ES-I3 (cell line): ENCODE measurements around the gene MTX1.
"Not testable (repeated sequence)": the region's sequence is repeated elsewhere in the genome, so short reads cannot be mapped to it uniquely, and the experiment has no call there.

Source experiments
- H3K36me3 ChIP-seq: 2 replicates; pipeline ENCODE4 v1.6.1; 2013; ENCODE audit warnings: mild to moderate bottlenecking, low read length, control low read depth, moderate library complexity; ENCODE audit not compliant: insufficient read depth
- H3K4me1 ChIP-seq: 2 replicates; pipeline ENCODE4 v1.6.1; 2013; ENCODE audit warnings: mild to moderate bottlenecking, control low read depth, low read length; ENCODE audit not compliant: insufficient read depth
- H3K9ac ChIP-seq: 2 replicates; pipeline ENCODE4 v1.6.1; 2013; ENCODE audit warnings: low read depth, mild to moderate bottlenecking, low read length, moderate library complexity
- H3K9me3 ChIP-seq: 2 replicates; pipeline ENCODE4 v1.6.1; 2013; ENCODE audit warnings: mild to moderate bottlenecking, low read length, moderate library complexity; ENCODE audit not compliant: control insufficient read depth, insufficient read depth

Gene MTX1

DNA sequence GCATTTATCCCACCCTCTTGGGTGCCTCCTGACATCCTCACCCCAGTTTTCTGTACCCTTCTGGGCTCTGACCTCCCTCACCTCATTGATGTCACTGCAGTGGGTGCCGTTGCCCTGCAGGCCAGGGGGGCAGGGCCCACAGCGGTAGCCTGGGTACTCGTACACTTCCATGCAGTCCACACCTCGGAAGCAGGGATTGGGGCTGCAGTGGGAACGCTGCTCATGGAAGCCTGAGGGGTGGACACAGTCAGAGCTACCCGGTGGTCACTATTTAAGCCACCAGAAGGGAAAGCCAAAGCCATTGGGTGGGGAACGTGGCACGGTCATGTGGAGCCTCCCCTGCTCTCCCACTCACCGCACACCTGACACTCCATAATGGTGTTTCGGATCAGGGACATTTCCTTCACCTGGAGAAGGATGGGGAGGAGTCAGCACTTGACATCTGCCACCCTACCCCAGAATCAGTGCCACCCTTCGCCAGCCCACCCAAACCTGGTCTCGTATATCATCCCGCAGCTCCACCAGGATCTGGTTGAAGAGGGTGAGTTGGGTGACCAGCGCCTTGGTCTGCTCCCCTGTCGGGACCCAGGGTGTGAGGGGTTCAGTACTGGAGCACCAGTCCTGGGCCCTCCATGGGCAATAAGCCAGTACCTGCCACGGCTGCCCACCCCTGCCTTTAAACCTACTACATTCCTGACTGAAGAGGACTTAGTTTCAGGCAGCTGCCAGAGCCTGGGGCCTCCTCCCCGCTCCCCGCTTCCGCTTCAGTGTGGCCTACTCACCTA, 5.6 kb upstream of the MTX1 start:
- Histone ChIP-seq H3K9me3 (no peaks in the 10 kb centered on the region), H3K4me1 (no peaks in the 10 kb centered on the region), H3K36me3 (peaks cover 20% of the 10 kb centered on the region), H3K9ac (no peak overlapping the region)

DNA sequence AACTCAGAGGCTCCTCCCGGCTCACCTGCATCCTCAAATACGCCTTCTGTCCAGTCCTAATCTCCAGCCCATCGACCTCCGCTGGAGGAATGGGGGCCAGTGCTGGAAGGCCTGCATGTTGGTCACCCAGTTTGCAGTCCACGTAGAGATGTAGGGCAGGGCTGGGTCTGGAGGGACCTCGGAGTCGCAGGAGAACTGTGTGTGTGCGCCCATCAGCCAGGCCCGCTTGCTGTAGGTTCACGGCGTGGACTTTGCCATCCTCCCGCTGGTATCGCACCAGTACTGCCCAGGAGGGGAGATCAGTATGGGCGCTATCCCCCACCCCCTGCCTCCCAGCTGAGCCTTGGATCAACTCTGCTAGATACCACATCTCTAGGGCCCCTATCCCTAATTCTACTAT, 3.5 kb upstream of the MTX1 start:
- no peaks in the 10 kb centered on the region for H3K9me3 ChIP-seq
- H3K4me1 ChIP-seq = 0 out of 2 replicates have a peak, but pooled peaks cover 3% of the 10 kb centered on the region
- peaks cover 11% of the 10 kb centered on the region for H3K36me3 ChIP-seq
- no peak overlapping the region for H3K9ac ChIP-seq

DNA sequence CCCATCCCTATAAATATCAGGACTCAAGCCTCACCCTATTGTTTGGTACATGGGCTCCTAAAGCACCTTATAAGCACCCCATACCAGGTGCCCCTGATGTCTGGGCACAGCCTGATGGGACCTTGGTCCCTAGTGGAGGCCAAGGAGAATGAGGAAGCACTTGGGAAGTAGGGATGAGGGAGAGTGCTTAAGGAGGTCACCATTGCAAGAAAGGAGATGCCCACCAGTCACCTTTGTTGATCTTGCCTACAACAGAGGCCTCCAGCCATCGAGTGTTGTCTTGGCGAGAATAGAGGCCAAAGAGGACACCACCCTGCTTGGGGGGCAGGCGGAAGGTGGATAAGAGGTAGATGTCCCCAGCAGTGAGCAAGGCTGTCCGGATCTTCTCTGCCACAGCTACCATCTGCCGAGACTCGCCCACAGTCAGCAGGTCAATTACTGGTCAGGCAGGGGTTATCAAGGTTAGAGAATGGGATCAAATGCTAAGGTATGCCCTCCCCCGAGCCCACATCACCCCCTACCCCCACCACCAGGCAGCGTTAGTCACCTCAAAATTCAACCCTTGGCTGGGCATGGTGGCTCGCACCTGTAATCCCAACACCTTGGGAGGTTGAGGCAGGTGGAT, 2.4 kb upstream of the MTX1 start:
- Histone ChIP-seq H3K4me1 (0 out of 2 replicates have a peak, but pooled peaks cover 5% of the 10 kb centered on the region), H3K36me3 (peaks cover 8% of the 10 kb centered on the region), H3K9ac (no peak overlapping the region), H3K9me3 (no peaks in the 10 kb centered on the region)

DNA sequence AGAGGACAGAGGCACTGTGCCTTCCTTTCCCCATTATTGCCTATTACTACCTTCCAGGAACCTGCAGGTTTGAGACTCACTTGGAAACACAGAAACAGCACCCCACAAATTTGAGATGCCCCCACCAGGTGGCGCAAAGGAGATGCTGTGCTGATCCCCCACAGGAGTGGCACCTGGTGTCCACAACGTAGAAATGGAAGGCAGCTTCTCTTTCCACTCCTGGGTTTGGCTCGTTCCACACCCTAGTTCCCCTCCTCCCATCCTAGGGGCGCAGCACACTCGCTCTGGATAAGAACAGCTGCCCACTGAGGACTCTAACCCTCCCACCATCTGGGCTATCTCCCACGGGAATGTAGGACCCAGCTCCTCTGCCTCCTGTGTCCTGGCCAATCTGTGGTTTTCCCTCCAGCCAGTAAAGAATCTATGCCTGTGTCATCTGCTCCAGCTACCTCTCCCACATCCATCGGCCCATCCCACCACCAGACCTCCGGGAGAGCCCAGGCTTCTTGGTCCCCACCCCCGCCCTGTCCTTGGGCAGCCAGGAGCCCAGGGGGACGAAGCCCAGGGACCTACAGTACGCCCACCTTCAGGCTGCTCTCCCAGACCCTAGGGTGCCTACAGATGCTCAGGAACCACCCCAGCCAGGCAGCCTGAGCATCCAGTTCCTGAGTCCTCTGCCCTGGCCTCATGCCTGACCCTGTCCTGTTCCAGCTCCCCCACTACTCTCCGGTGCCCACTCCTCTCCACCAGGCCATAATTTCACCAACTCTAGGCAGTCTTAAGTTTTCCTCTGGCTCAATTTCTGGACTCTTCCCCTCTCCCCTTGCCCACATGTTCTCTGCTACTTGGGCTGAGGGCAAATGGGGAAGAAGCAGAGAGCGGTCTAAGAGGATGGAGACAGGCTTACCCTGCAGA, 1.3 kb upstream of the MTX1 start:
- Histone ChIP-seq H3K9me3 (no peaks in the 10 kb centered on the region), H3K9ac (peak overlapping the region; percentile 52), H3K4me1 (0 out of 2 replicates have a peak, but pooled peaks cover 5% of the 10 kb centered on the region), H3K36me3 (no peaks in the 10 kb centered on the region; the same call in 1 of the 2 replicates)

DNA sequence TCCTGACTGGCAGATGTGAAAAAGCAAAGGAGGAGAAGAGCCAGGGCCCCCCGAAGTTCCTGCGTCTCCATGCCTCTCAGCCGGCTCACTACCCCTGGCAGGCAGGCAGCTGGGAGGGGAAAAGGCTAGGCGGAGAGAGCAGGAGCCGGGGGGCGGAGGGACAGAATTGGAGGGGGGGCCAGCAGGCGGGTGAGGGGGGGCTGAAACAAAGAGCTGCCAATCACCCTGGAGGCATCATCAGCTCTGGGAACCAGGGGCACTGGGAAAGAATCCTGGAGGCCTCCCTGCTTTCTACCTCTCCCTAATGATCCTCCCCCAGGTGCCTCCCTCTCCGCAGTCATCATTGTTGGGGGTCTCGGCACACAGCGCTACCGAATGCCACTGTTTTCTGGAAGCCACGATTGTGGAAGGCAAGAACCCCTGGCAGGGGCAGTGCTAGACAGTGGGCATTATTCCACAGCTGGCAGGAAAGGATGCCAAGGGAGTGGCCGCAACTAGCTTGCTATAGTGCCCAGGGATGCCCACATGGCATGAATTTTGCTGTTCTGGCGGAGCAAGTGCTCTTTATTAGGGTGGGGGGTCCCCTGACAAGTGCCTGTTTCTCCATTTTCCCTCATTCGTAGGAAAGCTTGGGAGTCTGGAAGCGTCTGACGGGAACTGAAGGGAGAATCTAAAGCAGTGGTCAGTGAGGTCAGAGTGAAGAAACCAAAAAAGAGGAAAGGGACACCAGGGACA, 522 bp upstream of the MTX1 start, which contains the start of gene THBS3:
Gene THBS3, minus strand, starts transcription at position 92 of the 735 bp plus-strand sequence. Its CDS starts 21 bp downstream, at position 71.
- H3K9me3 ChIP-seq = no peaks in the 10 kb centered on the region
- 0 out of 2 replicates have a peak, but pooled peaks cover 5% of the 10 kb centered on the region for H3K4me1 ChIP-seq
- no peaks in the 10 kb centered on the region; the same call in 1 of the 2 replicates for H3K36me3 ChIP-seq
- H3K9ac ChIP-seq = peak within 1 kb of the TSS; percentile 59

DNA sequence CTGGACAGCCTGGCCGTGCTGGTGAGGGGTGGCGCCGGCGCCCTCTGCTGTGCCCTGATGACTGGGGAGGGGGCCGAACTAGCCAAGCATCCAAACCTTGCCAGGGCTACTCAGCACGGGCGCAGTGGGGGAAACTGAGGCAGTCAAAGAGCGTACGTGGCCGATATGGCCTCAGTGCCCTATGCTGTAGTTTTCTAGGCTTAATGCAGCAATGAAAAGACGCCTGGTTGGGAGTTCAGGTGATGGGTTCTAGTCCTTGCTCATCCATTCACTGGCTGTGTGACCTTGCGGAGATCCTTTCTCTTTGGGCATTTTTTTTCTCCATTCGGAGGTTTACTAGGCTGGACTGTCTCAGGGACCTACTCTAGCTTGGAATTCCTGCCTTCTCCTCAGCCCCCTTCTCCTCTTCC, 822 bp downstream of the MTX1 start:
- Histone ChIP-seq H3K9me3 (no peaks in the 10 kb centered on the region), H3K4me1 (0 out of 2 replicates have a peak, but pooled peaks cover 5% of the 10 kb centered on the region), H3K9ac (peak overlapping the region; percentile 59), H3K36me3 (no peaks in the 10 kb centered on the region; the same call in 1 of the 2 replicates)

DNA sequence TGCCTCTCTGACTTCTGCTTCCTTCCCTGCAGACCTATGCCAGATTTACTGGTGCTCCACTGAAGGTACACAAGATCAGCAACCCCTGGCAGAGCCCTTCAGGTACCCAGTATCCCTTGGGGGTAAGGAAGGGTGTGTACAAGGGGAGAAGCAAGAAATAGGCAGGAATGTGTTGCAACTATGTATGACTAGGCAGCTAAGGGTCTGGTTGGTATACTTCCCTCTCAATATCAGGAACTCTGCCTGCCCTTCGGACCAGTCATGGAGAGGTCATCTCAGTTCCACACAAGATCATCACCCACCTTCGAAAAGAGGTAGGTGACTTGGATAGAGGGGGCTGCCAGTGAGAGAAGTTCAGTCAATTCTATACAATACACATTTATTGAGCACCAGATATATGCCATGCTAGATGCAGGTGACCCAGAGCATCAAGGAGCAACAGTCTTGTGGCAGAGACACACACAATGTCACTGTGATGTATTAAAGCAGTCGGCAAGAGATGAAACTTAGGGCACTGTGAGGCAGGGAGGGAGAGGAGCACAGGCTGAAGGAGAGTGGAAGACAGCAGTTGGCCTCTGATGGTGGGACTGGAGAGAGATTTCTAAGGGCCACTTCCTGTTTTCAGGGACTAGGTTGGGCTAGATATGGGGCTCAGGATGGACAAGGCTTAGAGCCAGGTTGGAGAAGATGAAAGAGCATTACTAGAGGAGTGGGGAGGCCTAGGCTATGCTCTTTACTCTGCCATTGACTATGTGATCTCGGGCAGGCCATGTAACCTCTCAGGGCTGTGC, 2.0 kb downstream of the MTX1 start:
- H3K4me1 ChIP-seq = 0 out of 2 replicates have a peak, but pooled peaks cover 5% of the 10 kb centered on the region
- no peak overlapping the region for H3K9ac ChIP-seq
- H3K9me3 ChIP-seq = no peaks in the 10 kb centered on the region
- no peaks in the 10 kb centered on the region; the same call in 1 of the 2 replicates for H3K36me3 ChIP-seq

DNA sequence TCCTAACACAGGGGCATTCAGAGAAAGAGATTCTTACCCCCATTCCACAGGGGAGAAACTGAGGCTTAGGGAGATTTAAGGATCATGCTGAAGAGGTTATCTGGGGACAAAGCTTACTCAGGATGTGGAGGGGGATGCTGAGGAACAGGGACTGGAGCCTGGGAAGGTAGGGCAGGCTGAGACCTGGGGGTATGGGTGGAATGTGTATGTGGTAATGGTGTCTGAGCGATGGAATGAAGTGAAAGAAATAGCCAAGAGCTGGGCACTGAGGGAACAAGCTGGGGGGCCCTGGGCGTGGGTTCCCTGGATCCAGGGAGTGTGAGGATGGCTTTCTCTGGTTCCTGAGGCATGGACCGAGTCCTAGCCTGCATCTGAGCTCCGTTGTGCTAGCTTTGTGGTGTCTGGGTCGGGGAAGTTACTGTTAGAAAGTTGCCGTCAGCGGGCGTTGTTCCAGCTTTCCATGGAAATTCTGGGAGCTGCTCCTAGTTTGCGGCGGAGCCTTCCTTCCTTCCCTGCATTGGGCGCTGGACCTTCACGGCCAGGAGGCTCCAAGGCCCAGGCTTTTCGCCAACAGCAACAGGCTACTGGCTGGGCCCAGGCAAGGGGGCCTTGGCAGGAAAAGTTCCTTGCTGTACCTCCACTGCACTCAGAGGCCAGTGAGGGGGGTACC, 3.0 kb downstream of the MTX1 start:
- not testable (repeated sequence) for H3K36me3 ChIP-seq, H3K9me3 ChIP-seq, H3K4me1 ChIP-seq, H3K9ac ChIP-seq

DNA sequence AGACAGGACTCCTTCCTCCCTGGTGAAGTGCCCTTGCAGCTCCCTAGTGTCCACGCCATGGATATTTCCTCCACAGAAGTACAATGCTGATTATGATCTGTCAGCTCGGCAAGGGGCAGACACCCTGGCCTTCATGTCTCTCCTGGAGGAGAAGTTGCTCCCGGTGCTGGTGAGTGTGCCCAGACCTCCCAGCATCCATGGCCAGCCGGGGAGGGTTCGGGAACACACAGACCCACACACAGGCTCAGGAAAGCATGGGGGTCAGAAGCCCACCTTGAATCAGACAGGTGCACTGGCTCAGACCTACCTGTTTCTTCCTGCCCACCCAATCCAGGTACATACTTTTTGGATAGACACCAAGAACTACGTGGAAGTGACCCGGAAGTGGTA, 3.6 kb downstream of the MTX1 start:
- H3K9me3 ChIP-seq, H3K4me1 ChIP-seq, H3K9ac ChIP-seq, H3K36me3 ChIP-seq: not testable (repeated sequence)

DNA sequence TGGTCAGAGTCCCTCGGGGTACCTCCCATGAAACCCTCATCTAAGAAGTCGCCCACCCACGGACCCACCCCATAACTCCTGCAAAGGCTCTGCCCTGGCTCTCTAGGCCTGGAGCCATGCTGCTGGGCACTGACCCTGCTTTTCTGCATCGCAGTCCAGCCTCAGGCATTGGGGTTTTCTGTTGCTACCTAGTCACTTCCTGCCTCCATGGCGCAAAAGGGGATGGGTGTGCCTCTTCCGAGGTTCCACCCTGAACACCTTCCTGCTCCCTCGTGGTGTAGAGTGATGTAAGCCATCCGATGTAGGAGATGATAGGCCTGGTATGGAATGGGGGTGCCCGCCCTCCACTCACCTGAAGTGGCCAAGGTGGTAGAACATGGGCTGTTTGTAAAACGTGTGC, 6.2 kb downstream of the MTX1 start:
- H3K9me3 ChIP-seq, H3K9ac ChIP-seq, H3K4me1 ChIP-seq, H3K36me3 ChIP-seq: not testable (repeated sequence)

DNA sequence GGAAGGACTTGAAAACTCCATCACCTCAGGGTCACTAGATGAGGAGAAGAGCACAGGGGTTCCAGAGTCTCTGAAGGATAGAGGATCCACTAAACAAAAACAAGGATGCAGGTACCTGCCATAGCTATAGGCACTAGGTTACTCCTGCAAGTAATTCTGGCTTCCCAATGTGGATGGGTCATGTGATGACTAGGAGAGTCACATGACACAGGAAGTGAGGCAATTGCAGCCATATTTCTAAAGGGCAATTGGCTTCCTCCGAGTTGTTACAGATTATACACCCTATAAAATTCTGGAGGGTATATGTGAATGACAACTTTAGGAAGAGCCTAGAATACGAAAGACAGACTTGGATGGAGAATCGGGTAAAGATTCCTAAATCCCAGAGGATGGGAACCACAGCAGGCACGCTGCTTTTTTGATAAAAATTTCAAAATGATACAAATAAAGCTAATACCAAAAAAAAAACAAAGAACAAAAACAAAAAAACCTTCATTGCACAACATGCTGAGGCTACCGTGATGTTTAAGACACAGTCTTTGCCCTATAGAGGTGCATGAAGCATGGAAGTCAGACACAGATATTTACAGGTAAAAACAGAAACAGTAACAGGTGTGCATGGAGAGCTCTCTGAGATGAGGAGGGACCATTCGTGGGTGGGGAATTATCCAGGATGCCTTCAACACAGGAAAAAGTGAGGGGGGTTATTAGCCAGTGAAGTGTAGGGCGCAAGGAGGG, 10.5 kb downstream of the MTX1 start:
- Histone ChIP-seq H3K36me3 (no peaks in the 10 kb centered on the region), H3K9me3 (no peaks in the 10 kb centered on the region), H3K4me1 (peaks cover under 1% of the 10 kb centered on the region; the same call in 1 of the 2 replicates), H3K9ac (peak overlapping the region; percentile 32; the same call in 1 of the 2 replicates)

DNA sequence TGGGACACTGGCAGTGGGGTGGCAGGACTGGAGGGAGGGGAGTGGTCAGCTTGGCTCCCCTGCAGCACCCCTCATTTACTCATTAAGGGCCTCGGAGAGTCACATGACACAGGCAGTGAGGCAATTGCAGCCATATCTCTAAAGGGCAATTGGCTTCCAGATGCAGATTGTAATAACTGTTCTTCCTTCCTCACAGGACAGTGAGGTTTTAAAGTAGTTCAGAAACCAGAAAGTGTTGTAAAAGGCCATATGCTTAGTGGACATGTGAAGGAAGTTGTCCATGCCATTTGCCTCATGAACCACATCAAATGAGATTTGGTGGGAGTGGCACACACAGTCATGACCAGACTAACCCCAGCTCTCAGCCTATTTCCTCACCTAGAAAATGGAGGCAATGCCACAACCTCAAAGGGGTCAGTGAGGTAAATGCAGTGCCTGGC, 11.1 kb downstream of the MTX1 start:
- H3K36me3 ChIP-seq = no peaks in the 10 kb centered on the region
- peaks cover 5% of the 10 kb centered on the region; the same call in 1 of the 2 replicates for H3K4me1 ChIP-seq
- no peaks in the 10 kb centered on the region for H3K9me3 ChIP-seq
- H3K9ac ChIP-seq = peak overlapping the region; percentile 32; the same call in 1 of the 2 replicates
